ENCODE measurements around the gene ZNF730. TPM values are rescaled to one million over a fixed set of nuclear protein-coding genes. Genes with fewer than 3 reads are reported as not detected.

ZNF730 gene
- total RNA-seq, 2 donors from 2014 or later: 0.28 to 0.64 TPM

Other genes starting within 250 kb of the ZNF730 start
- under 1 TPM; 0.27 to 0.75 TPM for gene ZNF728, start 113.8 kb upstream of the ZNF730 start, total RNA-seq
- 1 to 10 TPM; 1.8 to 5.3 TPM for gene ZNF724, start 133.4 kb downstream of the ZNF730 start, total RNA-seq

Data from left colon (tissue), 2 donors.